Ecto neural progenitor cell (in vitro differentiated cells): ENCODE results near the gene FBXO44.
"Not testable (repeated sequence)": the region's sequence is repeated elsewhere in the genome, so short reads cannot be mapped to it uniquely, and the experiment has no call there.

Experiments used
- DNase-seq: peaks from one replicate; pipeline ENCODE4 v3.0.0-alpha.2; 2018; ENCODE audit warnings: low spot score

The FBXO44 gene

GRCh38 chr1:11654137-11654938, at the start of gene FBXO44, which contains the start of gene FBXO2:
TSS of gene FBXO44 (plus strand) at chr1:11654877. CDS start at chr1:11655836, 959 bp downstream.
TSS of gene FBXO2 (minus strand) at chr1:11654429. CDS start at chr1:11654340, 89 bp downstream.
- peak; percentile 74 for DNase-seq

- no peak for DNase-seq
Observed at GRCh38 chr1:11606775-11607174, 47.9 kb upstream of the FBXO44 start.

GRCh38 chr1:11608596-11609130, 46.0 kb upstream of the FBXO44 start:
- DNase-seq, result not testable (repeated sequence)

- DNase-seq, result not testable (repeated sequence)
Observed at GRCh38 chr1:11609378-11609777, 45.3 kb upstream of the FBXO44 start.

GRCh38 chr1:11610629-11611180, 44.0 kb upstream of the FBXO44 start:
- no peak for DNase-seq

- no peak for DNase-seq
Observed at GRCh38 chr1:11611638-11612327, 42.9 kb upstream of the FBXO44 start.

GRCh38 chr1:11613347-11613746, 41.3 kb upstream of the FBXO44 start:
- no peak for DNase-seq

- DNase-seq, result no peak
Observed at GRCh38 chr1:11615090-11615489, 39.6 kb upstream of the FBXO44 start.

GRCh38 chr1:11616766-11617165, 37.9 kb upstream of the FBXO44 start:
- DNase-seq, result no peak

GRCh38 chr1:11617314-11617713, 37.4 kb upstream of the FBXO44 start:
- no peak for DNase-seq

GRCh38 chr1:11617741-11618140, 36.9 kb upstream of the FBXO44 start:
- DNase-seq, result no peak

- no peak for DNase-seq
Observed at GRCh38 chr1:11620405-11620804, 34.3 kb upstream of the FBXO44 start.

GRCh38 chr1:11620924-11621323, 33.8 kb upstream of the FBXO44 start:
- no peak for DNase-seq

GRCh38 chr1:11622398-11622797, 32.3 kb upstream of the FBXO44 start:
- no peak for DNase-seq

GRCh38 chr1:11623702-11624101, 31.0 kb upstream of the FBXO44 start:
- no peak for DNase-seq

GRCh38 chr1:11626551-11626950, 28.1 kb upstream of the FBXO44 start:
- DNase-seq, result no peak

GRCh38 chr1:11628767-11629166, 25.9 kb upstream of the FBXO44 start:
- no peak for DNase-seq

- DNase-seq, result no peak
Observed at GRCh38 chr1:11629184-11630016, 25.3 kb upstream of the FBXO44 start.

- DNase-seq, result no peak
Observed at GRCh38 chr1:11634365-11635192, 20.1 kb upstream of the FBXO44 start.

- DNase-seq, result no peak
Observed at GRCh38 chr1:11638121-11638520, 16.6 kb upstream of the FBXO44 start.

- no peak for DNase-seq
Observed at GRCh38 chr1:11639372-11639771, 15.3 kb upstream of the FBXO44 start.
